HG03175 (cell line): Measurements from ENCODE around the gene PLA2G2C.
A peak's percentile ranks its signal among the peaks of the same experiment; 100 is the strongest.
"Not testable (repeated sequence)": the region's sequence is repeated elsewhere in the genome, so short reads cannot be mapped to it uniquely, and the experiment has no call there.

Experiments
- ATAC-seq: cut with Tn5 transposase; IDR thresholded peaks from one replicate; pipeline ENCODE4 v1.9.1; 2021; ENCODE audit warnings: mild to moderate bottlenecking, moderate library complexity; ENCODE audit not compliant: unreplicated experiment

Gene PLA2G2C

GRCh38 chr1:20185834-20186782 is at the start of gene PLA2G2C, which contains the start of gene UBXN10:
Gene PLA2G2C (minus strand): TSS chr1:20186518. CDS start chr1:20177363, 9,155 bp downstream.
Gene UBXN10 (plus strand): TSS chr1:20186096. CDS start chr1:20190562, 4,466 bp downstream.
- ATAC-seq = peak; percentile 45

DNA sequence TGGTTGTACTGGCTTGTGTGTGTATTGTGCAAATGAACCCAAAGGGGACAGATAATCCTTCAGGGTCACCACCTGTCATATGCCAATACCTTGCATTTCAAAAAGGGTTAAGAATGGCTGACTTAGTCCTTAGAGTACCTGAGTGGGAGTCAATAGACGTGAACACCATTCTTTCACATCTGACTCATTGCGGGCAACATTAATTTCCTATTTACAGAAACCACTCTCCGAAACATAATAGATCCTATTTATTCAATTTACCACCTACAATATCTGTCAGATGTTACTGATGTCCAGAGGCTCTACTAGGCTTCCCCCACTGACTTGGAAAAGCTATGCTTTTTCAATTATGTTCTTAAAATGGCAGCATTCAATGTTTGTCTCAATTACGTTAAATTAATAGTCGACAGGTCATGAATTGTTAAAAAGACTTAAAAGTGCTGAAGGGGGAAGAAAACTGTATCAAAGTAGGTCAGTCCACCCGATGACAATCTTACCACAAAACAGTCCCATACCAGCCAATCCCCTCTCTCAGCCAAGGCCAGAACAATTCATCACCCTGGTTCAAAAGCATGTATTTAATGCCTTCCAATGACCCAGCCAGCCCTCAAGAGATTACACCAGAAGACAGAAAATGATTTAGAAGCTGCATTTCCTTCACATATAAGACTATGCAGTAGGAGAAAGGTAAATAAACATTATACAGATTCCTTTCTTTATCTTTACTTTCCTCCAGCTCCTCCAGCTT is 48.6 kb upstream of the PLA2G2C start:
- no peak for ATAC-seq

- ATAC-seq = no peak
These were observed 47.5 kb upstream of the PLA2G2C start for GRCh38 chr1:20233866-20234265.

DNA sequence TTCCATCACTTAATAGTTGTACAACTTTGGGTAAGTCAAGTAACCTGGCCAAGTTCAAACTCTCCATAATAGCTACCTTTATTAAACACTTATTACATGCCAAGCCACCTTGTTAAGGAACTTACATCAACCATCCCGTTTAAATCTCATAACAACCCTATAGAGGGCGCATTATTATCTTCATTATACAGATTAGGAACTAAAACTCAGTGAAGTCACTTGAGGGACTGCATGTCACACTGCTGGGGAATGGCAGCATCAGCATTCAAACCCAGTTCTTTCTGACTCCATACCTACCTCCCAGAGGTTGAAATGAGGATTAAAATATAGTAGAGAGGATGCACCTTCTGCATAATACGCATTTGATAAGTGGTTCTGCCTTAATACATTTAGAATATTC is 47.1 kb upstream of the PLA2G2C start:
- no peak for ATAC-seq

DNA sequence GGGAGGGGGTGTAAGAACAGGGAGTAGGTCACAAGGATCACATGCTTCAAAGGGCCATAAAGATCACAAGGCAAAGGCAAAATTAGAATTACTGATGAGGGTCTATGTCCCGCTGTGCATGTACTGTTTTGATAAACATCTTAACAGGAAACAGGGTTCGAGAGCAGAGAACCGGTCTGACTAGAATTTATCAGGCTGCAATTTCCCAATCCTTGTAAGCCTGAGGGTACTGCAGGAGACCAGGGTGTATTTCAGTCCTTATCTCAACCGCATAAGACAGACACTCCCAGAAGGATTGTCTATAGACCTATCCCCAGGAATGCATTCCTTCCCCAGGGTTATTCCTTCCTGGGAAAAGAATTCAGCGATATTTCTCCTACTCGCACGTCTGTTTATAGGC is 46.2 kb upstream of the PLA2G2C start:
- ATAC-seq = not testable (repeated sequence)

GRCh38 chr1:20229171-20229570 is 42.9 kb upstream of the PLA2G2C start:
- no peak for ATAC-seq

DNA sequence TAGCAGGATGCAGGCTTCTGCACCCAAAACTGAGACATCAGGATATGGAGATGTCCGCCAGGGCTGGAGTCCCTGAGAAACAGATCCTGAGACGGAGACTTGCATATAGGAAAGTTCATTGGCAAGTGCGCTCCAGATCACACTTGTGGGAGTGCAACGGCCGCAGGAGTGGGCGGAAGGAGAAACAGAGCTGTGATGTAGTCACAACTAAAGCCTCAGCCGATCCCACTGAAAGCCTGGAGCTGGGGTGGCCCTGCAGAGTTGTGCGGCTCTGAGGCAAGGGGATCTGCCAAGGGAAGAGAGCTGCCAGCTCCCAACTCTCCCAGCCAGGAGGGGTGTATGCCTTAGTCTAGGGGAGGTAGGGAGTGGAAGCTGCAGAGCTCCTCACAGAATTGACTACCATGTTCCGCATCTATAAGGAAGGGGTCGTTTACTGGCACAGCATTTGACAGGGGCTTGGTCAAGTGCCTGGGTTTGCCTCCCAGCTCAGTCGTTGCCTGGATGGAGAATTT is 42.1 kb upstream of the PLA2G2C start:
- ATAC-seq = no peak

GRCh38 chr1:20227704-20228103 is 41.4 kb upstream of the PLA2G2C start:
- no peak for ATAC-seq

GRCh38 chr1:20224546-20224945 is 38.2 kb upstream of the PLA2G2C start:
- ATAC-seq = no peak

GRCh38 chr1:20223551-20224419 is 37.5 kb upstream of the PLA2G2C start:
- ATAC-seq = no peak

DNA sequence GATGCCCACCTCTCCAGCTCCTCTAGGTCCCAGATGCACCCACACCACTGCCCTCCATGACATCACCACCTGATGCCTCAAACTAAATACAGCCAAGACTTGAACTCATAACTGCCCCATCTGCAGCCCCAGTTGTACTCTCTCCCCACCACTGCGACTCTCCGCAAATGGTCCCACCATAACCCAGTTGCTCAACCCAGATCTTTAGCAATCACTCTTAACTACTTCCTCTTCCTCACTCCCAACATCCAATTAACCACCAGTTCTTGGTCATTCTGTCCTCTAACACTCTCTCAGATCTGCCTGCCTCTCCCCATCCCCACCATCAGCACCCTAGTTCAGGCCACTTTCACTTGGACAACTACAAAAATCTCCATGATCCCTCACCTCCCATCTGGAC is 36.8 kb upstream of the PLA2G2C start:
- ATAC-seq = no peak

GRCh38 chr1:20220036-20220435 is 33.7 kb upstream of the PLA2G2C start:
- ATAC-seq = no peak

DNA sequence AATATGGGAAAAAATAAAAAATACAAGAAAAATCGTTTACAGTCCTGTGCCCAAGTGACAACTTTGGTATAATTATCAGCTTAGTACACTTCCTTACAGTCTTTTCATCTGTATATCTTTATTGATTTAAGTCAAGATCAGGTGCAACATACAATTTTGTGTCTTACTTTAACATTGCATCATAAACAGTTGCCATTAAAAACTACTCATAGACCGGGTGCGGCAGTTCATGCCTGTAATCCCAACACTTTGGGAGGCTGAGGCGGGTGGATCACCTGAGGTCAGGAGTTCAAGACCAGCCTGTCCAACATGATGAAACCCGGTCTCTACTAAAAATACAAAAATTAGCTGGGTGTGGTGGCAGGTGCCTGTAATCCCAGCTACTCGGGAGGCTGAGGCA is 32.7 kb upstream of the PLA2G2C start:
- ATAC-seq = not testable (repeated sequence)

DNA sequence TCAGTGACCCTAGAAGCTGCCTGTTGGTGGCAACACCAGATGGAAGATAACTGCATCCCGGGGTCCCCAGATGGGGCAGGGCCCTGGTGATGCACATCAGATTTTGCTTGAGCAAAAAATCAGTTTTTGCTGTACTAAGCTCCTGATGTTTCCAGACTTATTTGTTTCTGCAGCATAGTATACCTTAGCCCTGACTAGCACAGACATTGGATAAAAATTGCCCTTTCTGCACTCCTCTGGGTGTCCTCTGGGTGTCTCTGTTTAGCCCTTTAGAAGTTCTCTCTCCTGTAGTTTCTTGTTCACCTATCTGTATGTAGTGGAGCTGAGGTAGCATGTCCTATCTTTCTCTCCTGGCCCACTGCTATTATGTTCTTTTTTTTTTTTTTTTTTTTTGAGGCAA is 30.3 kb upstream of the PLA2G2C start:
- ATAC-seq = no peak

GRCh38 chr1:20215716-20216115 is 29.4 kb upstream of the PLA2G2C start:
- no peak for ATAC-seq

DNA sequence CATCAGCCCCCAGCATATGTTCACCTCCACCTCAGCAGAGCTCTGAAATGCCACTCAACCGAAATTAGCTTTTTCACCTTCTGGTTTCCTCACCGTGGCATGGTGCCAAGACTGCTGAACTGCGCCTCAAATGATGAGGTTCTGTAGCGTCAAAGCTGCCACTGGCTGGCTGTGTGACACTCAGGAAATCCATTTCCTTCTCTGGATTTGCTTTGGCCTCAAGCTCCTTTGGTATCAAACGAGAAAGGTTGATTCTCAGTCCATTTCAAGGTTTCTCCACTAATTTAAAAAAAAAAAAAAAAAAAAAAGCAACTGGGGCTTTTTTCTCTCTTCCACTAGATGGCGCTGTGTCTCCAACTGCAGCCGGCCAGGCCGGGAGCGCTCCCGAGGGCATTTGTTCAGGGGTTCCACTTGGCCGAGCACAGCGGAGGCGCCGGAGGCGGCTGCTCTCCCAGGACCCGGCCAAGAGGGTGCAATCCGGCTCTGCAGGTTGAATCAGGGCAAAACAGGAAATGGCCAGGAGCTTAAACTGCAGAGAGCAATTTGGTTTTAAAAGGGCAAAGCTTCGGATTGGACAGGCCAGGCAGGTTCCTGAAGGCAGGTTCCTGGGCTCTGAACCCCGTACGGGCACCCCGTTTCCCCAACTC is 26.5 kb upstream of the PLA2G2C start:
- no peak for ATAC-seq

GRCh38 chr1:20212085-20212684 is 25.9 kb upstream of the PLA2G2C start:
- ATAC-seq = no peak

DNA sequence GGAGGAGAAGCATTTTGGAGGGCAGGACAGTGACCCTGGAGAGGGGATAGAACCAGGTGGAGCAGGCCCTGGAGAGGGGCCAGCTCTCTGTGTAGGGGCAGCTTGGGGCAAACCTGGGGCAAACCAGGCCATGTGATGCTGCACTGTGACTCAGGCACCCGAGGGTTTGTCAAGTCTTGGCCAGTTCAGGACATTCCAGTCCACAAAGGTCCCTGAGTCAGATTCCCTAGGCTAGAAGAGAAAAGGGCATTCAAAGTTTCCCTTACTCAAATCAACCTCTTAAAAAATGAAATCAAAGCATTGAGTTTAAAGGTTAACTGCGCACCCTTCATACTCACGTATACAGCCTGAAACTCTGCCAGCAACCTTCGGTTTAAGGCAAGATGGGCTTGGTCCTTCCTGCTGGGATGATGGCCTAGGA is 25.2 kb upstream of the PLA2G2C start:
- no peak for ATAC-seq

- no peak for ATAC-seq
These were observed 24.6 kb upstream of the PLA2G2C start for GRCh38 chr1:20210736-20211460.
